IMR-90 (cell line): Measurements from ENCODE around the gene GATA1. TPM values are rescaled to one million over a fixed set of nuclear protein-coding genes. Genes with fewer than 3 reads are reported as not detected.

ENCODE experiments used
- ATAC-seq: fragments of 200-7000 bp; cut with Tn5 transposase; 2 replicates; pipeline ENCODE4 v1.9.1; 2020; ENCODE audit warnings: low read depth, mild to moderate bottlenecking, moderate library complexity
- BruUV-seq: library from RNA; stranded (reverse); fragments of 400-500 nt; replicated peaks from 2 replicates; lab custom pipeline; 2021; lab: Mats Ljungman, UMichigan
- CTCF ChIA-PET: fragments of 300-600 bp; formaldehyde crosslinking; extraction: SDS; loops from one replicate; lab custom pipeline; 2021; ENCODE audit warnings: antibody characterized with exemption; lab: Yijun Ruan, JAX
- POLR2A ChIA-PET: fragments of 300-600 bp; sonication (Branson Sonifier 250); formaldehyde crosslinking; loops from one replicate; lab custom pipeline; 2022; ENCODE audit warnings: antibody characterized with exemption; ENCODE audit not compliant: unreplicated experiment; lab: Charles Lee
- DNase-seq: peaks from one replicate; pipeline ENCODE4 v3.0.0; 2013
- H2AFZ ChIP-seq: replicated peaks from 2 replicates; pipeline ENCODE3; 2013; ENCODE audit warnings: low read length, mild to moderate bottlenecking; ENCODE audit not compliant: poor library complexity
- H2AK5ac ChIP-seq: 2 replicates; pipeline ENCODE4 v1.6.1; 2013; ENCODE audit warnings: low read depth, low read length, inconsistent platforms
- H2AK9ac ChIP-seq: replicated peaks from 2 replicates; pipeline ENCODE3; 2013; ENCODE audit warnings: mild to moderate bottlenecking, low read depth, low read length, moderate library complexity; ENCODE audit not compliant: poor library complexity
- H2BK120ac ChIP-seq: 2 replicates; pipeline ENCODE4 v1.6.1; 2013; ENCODE audit warnings: low read depth, low read length, inconsistent platforms
- H2BK15ac ChIP-seq: 3 replicates; pipeline ENCODE4 v1.6.1; 2013; ENCODE audit warnings: low read depth, low read length, inconsistent platforms
- H2BK20ac ChIP-seq: 2 replicates; pipeline ENCODE4 v1.6.1; 2013; ENCODE audit warnings: low read depth, mild to moderate bottlenecking, inconsistent platforms, low read length, moderate library complexity
- H2BK5ac ChIP-seq: 2 replicates; pipeline ENCODE4 v1.6.1; 2013; ENCODE audit warnings: mild to moderate bottlenecking, low read depth, low read length, inconsistent platforms; ENCODE audit not compliant: poor library complexity, severe bottlenecking
- H3K14ac ChIP-seq: replicated peaks from 2 replicates; pipeline ENCODE4 v1.6.1; 2013; ENCODE audit warnings: low read depth, low read length, inconsistent platforms
- H3K18ac ChIP-seq: 2 replicates; pipeline ENCODE4 v1.6.1; 2013; ENCODE audit warnings: low read depth, low read length, control low read depth
- H3K23ac ChIP-seq: 2 replicates; pipeline ENCODE4 v1.6.1; 2013; ENCODE audit warnings: low read depth, low read length, inconsistent platforms
- H3K27ac ChIP-seq: 2 replicates; pipeline ENCODE4 v1.5.1; 2013; ENCODE audit warnings: mild to moderate bottlenecking, control low read depth, low read length; ENCODE audit not compliant: insufficient read depth
- H3K27me3 ChIP-seq: 2 replicates; pipeline ENCODE4 v1.6.1; 2013; ENCODE audit warnings: low read length; ENCODE audit not compliant: control insufficient read depth, insufficient read depth
- H3K36me3 ChIP-seq: 2 replicates; pipeline ENCODE4 v1.6.1; 2013; ENCODE audit warnings: low read length, mixed read lengths; ENCODE audit not compliant: control insufficient read depth, insufficient read depth
- H3K4ac ChIP-seq: 2 replicates; pipeline ENCODE4 v1.6.1; 2013; ENCODE audit warnings: low read depth, low read length, inconsistent platforms
- H3K4me1 ChIP-seq: 2 replicates; pipeline ENCODE4 v1.6.1; 2013; ENCODE audit warnings: low read length, mixed read lengths; ENCODE audit not compliant: control insufficient read depth, insufficient read depth
- H3K4me2 ChIP-seq: 2 replicates; pipeline ENCODE4 v1.6.1; 2013; ENCODE audit warnings: low read depth, mild to moderate bottlenecking, control low read depth, low read length, moderate library complexity
- H3K4me3 ChIP-seq: 2 replicates; pipeline ENCODE4 v1.5.1; 2013; ENCODE audit warnings: low read depth, mild to moderate bottlenecking, control low read depth, low read length, moderate library complexity; ENCODE audit not compliant: insufficient read depth
- H3K56ac ChIP-seq: 2 replicates; pipeline ENCODE4 v1.6.1; 2013; ENCODE audit warnings: low read length, inconsistent platforms; ENCODE audit not compliant: insufficient read depth; ENCODE audit errors: extremely low read depth
- H3K79me1 ChIP-seq, 2 experiments: 2 replicates each; pipeline ENCODE4 v1.6.1; 2013; ENCODE audit warnings: low read length in 2 of 2, inconsistent platforms in 1 of 2, low read depth in 1 of 2
- H3K9ac ChIP-seq: 2 replicates; pipeline ENCODE4 v1.6.1; 2013; ENCODE audit warnings: low read depth, low read length, control low read depth
- H3K9me1 ChIP-seq: 2 replicates; pipeline ENCODE4 v1.6.1; 2013; ENCODE audit warnings: low read length, inconsistent platforms; ENCODE audit not compliant: insufficient read depth
- H3K9me3 ChIP-seq: 2 replicates; pipeline ENCODE4 v1.6.1; 2013; ENCODE audit warnings: low read length; ENCODE audit not compliant: control insufficient read depth, insufficient read depth
- H4K20me1 ChIP-seq: 2 replicates; pipeline ENCODE4 v1.6.1; 2013; ENCODE audit warnings: low read length, inconsistent platforms; ENCODE audit not compliant: insufficient read depth
- H4K5ac ChIP-seq: 2 replicates; pipeline ENCODE4 v1.6.1; 2013; ENCODE audit warnings: mild to moderate bottlenecking, low read depth, low read length, control low read depth
- H4K8ac ChIP-seq, 2 experiments: 2 replicates each; pipeline ENCODE4 v1.6.1; 2013; ENCODE audit warnings: low read depth in 2 of 2, low read length in 2 of 2, control low read depth in 1 of 2, inconsistent platforms in 1 of 2
- H4K91ac ChIP-seq: 2 replicates; pipeline ENCODE4 v1.6.1; 2013; ENCODE audit warnings: low read depth, low read length, inconsistent platforms; ENCODE audit not compliant: insufficient read depth
- BHLHE40 ChIP-seq: fragments of 150-350 bp; IDR thresholded peaks from 2 replicates; pipeline ENCODE4 v1.6.1; 2016; ENCODE audit warnings: mild to moderate bottlenecking, low read depth, low read length
- CEBPB ChIP-seq: IDR thresholded peaks from 2 replicates; pipeline ENCODE4 v1.6.1; 2012; ENCODE audit warnings: low read depth, low read length, improper control_type of control experiment
- CHD1 ChIP-seq: IDR thresholded peaks from 2 replicates; pipeline ENCODE4 v1.6.1; 2012; ENCODE audit warnings: low read depth, low read length, improper control_type of control experiment
- FOS ChIP-seq: fragments of 150-350 bp; IDR thresholded peaks from 2 replicates; pipeline ENCODE4 v1.6.1; 2016; ENCODE audit warnings: low read depth, low read length
- MAFK ChIP-seq: IDR thresholded peaks from 2 replicates; pipeline ENCODE4 v1.6.1; 2012; ENCODE audit warnings: low read depth, low read length, improper control_type of control experiment
- MAZ ChIP-seq: IDR thresholded peaks from 2 replicates; pipeline ENCODE4 v1.6.1; 2012; ENCODE audit warnings: low read depth, mild to moderate bottlenecking, low read length, improper control_type of control experiment, moderate library complexity, borderline replicate concordance
- MXI1 ChIP-seq: IDR thresholded peaks from 2 replicates; pipeline ENCODE4 v1.6.1; 2012; ENCODE audit warnings: low read depth, mild to moderate bottlenecking, low read length, moderate library complexity, borderline replicate concordance
- NFE2L2 ChIP-seq: fragments of 150-350 bp; IDR thresholded peaks from 2 replicates; pipeline ENCODE4 v1.6.1; 2016; ENCODE audit warnings: low read depth, mild to moderate bottlenecking, low read length
- POLR2A ChIP-seq: IDR thresholded peaks from 2 replicates; pipeline ENCODE4 v1.6.1; 2012; ENCODE audit warnings: mild to moderate bottlenecking, low read depth, low read length
- RAD21 ChIP-seq: IDR thresholded peaks from 2 replicates; pipeline ENCODE4 v1.6.1; 2012; ENCODE audit warnings: low read length, improper control_type of control experiment
- RCOR1 ChIP-seq: IDR thresholded peaks from 2 replicates; pipeline ENCODE4 v1.6.1; 2012; ENCODE audit warnings: mild to moderate bottlenecking, low read length, improper control_type of control experiment; ENCODE audit not compliant: insufficient replicate concordance
- RFX5 ChIP-seq: IDR thresholded peaks from 2 replicates; pipeline ENCODE4 v1.8.0; 2012; ENCODE audit warnings: low read depth, mild to moderate bottlenecking, low read length, moderate library complexity
- SMC3 ChIP-seq: fragments of 150-350 bp; IDR thresholded peaks from 2 replicates; pipeline ENCODE4 v1.6.1; 2016; ENCODE audit warnings: low read depth, mild to moderate bottlenecking, antibody characterized with exemption, low read length, moderate library complexity
- WGBS, 2 experiments: methylation state at CpG; one replicate each; pipeline versions ENCODE4 v1.1.5 to v1.1.7; 2013; ENCODE audit warnings: missing lambda C conversion rate in 2 of 2; ENCODE audit not compliant: insufficient read length in 1 of 2; ENCODE audit errors: extremely low coverage in 2 of 2; 5-methylcytosine and 5-hydroxymethylcytosine counted together
- dilution Hi-C: fragments of 300-500 bp; cut with HindIII; formaldehyde crosslinking; loops from one replicate; pipeline ENCODE4 v1.14.3; 2018; ENCODE audit warnings: low sequenced_read_pairs; ENCODE audit not compliant: unreplicated experiment
- in situ Hi-C: fragments of 300-500 bp; cut with MboI; formaldehyde crosslinking; loops from 3 replicates; pipeline ENCODE4 v1.14.3; 2019; ENCODE audit warnings: low sequenced_read_pairs, inconsistent platforms, mixed read lengths
- intact Hi-C: fragments of 100-400 bp; cut with micrococcal nuclease; formaldehyde crosslinking; loops from 2 replicates; pipeline ENCODE4 v1.10.0; 2022
- polyA plus RNA-seq, 3 experiments: library from polyadenylated mRNA; depleted of rRNA; stranded (reverse); fragments of >200 nt; gene quantifications; 2 replicates each; pipeline ENCODE4 v1.2.3, GENCODE V29; 2012; ENCODE audit warnings: low replicate concordance in 1 of 3
- total RNA-seq: library from RNA; depleted of rRNA; stranded (reverse); fragments of >200 nt; gene quantifications from 2 replicates; pipeline ENCODE4 v1.2.3, GENCODE V29; 2012
- TF ChIP-seq, protein P1 (sequence below): fragments of 150-350 bp; IDR thresholded peaks from 2 replicates; pipeline ENCODE4 v1.6.1; 2017; ENCODE audit warnings: mild to moderate bottlenecking, antibody characterized with exemption, low read length, low read depth
- TF ChIP-seq, protein P2 (sequence below): fragments of 150-350 bp; IDR thresholded peaks from 2 replicates; pipeline ENCODE4 v1.6.1; 2016; ENCODE audit warnings: low read depth, mild to moderate bottlenecking, low read length, moderate library complexity, borderline replicate concordance
- TF ChIP-seq, protein P3 (sequence below): conservative IDR thresholded peaks from 2 replicates; pipeline ENCODE4 v1.5.1; 2012; ENCODE audit warnings: mild to moderate bottlenecking, low read depth, low read length, improper control_type of control experiment

Gene GATA1
- total and polyA plus RNA-seq, 2 of the 4 experiments (the other 2 are of a cell fraction) = not detected

DNA sequence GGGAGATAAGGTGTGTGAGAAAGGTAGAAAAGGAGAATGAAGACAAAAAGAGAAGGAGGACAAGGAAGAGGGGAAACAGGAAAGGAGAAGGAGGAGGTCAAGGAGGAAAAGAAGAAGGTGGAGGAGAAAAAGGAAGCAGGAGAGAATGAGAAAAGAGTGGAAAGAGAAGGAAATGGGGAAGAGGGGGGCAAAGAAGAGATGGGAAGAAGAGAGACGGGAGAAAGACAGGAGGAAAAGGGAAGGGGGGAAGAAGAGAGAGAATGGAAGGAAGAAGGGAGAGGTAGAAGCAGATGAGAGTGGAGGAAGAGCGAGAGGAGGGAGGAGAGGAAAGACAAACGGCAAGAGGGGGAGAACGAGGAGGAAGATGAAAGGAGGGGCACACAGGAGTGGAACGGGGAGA lies 4.1 kb downstream of the GATA1 start:
- in situ Hi-C loops = no loop called here
- Histone ChIP-seq H3K56ac (no peak overlapping the region), H4K5ac (no peak overlapping the region), H3K9ac (no peak overlapping the region), H3K36me3 (no peaks in the 10 kb centered on the region), H3K4ac (no peak overlapping the region), H3K4me1 (no peaks in the 10 kb centered on the region; the same call in none of the 2 replicates), H3K79me1 (no peaks in the 10 kb centered on the region), H3K27me3 (peaks cover 22% of the 10 kb centered on the region), H3K14ac (no peak overlapping the region), H2BK120ac (no peak overlapping the region), H3K18ac (no peak overlapping the region), H3K23ac (no peak overlapping the region), H2AK9ac (no peak overlapping the region), H2BK15ac (no peak overlapping the region), H4K91ac (no peak overlapping the region), H4K8ac (no peak overlapping the region), H2AK5ac (no peak overlapping the region), H2BK5ac (no peak overlapping the region), H4K20me1 (no peaks in the 10 kb centered on the region), H3K4me3 (no peak overlapping the region), H2BK20ac (no peak overlapping the region), H3K27ac (no peak overlapping the region), H2AFZ (no peak overlapping the region), H3K9me1 (peaks cover 3% of the 10 kb centered on the region; the same call in 1 of the 2 replicates), H3K9me3 (no peaks in the 10 kb centered on the region), H3K4me2 (no peak overlapping the region)
- BruUV-seq = no TSS peak
- DNase-seq = no peak
- CTCF ChIA-PET = no interaction called here
- POLR2A ChIA-PET = no interaction called here
- dilution Hi-C loops = no loop called here
- whole genome bisulfite sequencing, 2 experiments = 14% methylated on average over 2 of the region's 5 CpGs; no CpG with 5 or more reads in 1 of the 2 experiments
- TF ChIP-seq, protein P1, sequence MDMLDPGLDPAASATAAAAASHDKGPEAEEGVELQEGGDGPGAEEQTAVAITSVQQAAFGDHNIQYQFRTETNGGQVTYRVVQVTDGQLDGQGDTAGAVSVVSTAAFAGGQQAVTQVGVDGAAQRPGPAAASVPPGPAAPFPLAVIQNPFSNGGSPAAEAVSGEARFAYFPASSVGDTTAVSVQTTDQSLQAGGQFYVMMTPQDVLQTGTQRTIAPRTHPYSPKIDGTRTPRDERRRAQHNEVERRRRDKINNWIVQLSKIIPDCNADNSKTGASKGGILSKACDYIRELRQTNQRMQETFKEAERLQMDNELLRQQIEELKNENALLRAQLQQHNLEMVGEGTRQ = no peak
- TF ChIP-seq BHLHE40 (no peak), FOS (no peak), RFX5 (no peak), POLR2A (no peak), MAZ (no peak), MAFK (no peak), CEBPB (no peak), RAD21 (no peak), NFE2L2 (no peak), MXI1 (no peak), RCOR1 (no peak), CHD1 (no peak), SMC3 (no peak)
- TF ChIP-seq, protein P2, sequence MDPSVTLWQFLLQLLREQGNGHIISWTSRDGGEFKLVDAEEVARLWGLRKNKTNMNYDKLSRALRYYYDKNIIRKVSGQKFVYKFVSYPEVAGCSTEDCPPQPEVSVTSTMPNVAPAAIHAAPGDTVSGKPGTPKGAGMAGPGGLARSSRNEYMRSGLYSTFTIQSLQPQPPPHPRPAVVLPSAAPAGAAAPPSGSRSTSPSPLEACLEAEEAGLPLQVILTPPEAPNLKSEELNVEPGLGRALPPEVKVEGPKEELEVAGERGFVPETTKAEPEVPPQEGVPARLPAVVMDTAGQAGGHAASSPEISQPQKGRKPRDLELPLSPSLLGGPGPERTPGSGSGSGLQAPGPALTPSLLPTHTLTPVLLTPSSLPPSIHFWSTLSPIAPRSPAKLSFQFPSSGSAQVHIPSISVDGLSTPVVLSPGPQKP = no peak
- TF ChIP-seq, protein P3, sequence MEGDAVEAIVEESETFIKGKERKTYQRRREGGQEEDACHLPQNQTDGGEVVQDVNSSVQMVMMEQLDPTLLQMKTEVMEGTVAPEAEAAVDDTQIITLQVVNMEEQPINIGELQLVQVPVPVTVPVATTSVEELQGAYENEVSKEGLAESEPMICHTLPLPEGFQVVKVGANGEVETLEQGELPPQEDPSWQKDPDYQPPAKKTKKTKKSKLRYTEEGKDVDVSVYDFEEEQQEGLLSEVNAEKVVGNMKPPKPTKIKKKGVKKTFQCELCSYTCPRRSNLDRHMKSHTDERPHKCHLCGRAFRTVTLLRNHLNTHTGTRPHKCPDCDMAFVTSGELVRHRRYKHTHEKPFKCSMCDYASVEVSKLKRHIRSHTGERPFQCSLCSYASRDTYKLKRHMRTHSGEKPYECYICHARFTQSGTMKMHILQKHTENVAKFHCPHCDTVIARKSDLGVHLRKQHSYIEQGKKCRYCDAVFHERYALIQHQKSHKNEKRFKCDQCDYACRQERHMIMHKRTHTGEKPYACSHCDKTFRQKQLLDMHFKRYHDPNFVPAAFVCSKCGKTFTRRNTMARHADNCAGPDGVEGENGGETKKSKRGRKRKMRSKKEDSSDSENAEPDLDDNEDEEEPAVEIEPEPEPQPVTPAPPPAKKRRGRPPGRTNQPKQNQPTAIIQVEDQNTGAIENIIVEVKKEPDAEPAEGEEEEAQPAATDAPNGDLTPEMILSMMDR = no peak
- intact Hi-C loops = no loop called here
- ATAC-seq = no peak
